ENCODE data around the gene MBOAT2. TPM values are rescaled to one million over a fixed set of nuclear protein-coding genes. Genes with fewer than 3 reads are reported as not detected.

MBOAT2 gene
- total RNA-seq, 1 experiment from 2014 or later, result 16.8 TPM

GRCh38 chr2:8802741-8803140 is 200.7 kb downstream of the MBOAT2 start:
- H3K4me1 ChIP-seq (ENCODE audit: control insufficient read depth in 1 of 2, insufficient read depth in 2 of 2, low read length in 2 of 2), result peaks cover 17 to 19% of the 10 kb centered on the region in 2 experiments; a peak in 3 of 4 replicates
- POLR2A ChIA-PET, result no interaction called here
- no peak for TF ChIP-seq CEBPB (IDR thresholded peaks at IDR 0.05; ENCODE audit: low read depth)
- no peak for TF ChIP-seq ZNF274 (IDR thresholded peaks at IDR 0.05; ENCODE audit: low read depth, low read length)
- TF ChIP-seq CBX3 (IDR thresholded peaks at IDR 0.05; ENCODE audit: low read depth), result no peak
- no peak for TF ChIP-seq ATF3 (IDR thresholded peaks at IDR 0.05)
- no peak for TF ChIP-seq ELF1 (IDR thresholded peaks at IDR 0.05; ENCODE audit: borderline replicate concordance, low read depth)
- TF ChIP-seq YY1 (IDR thresholded peaks at IDR 0.05; ENCODE audit: extremely low read depth, insufficient replicate concordance, low read depth, low read length), result no peak
- no peak for TF ChIP-seq RAD21 (IDR thresholded peaks at IDR 0.05; ENCODE audit: low read depth)
- TF ChIP-seq FOSL1 (IDR thresholded peaks at IDR 0.05; ENCODE audit: low read depth), result no peak
- no peak for TF ChIP-seq POLR2AphosphoS5 (IDR thresholded peaks at IDR 0.05; ENCODE audit: low read depth, low read length)
- TF ChIP-seq JUND (IDR thresholded peaks at IDR 0.05), result no peak
- no peak for TF ChIP-seq EZH2 (IDR thresholded peaks at IDR 0.05)
- no peak overlapping the region for H3K4me3 ChIP-seq (replicated peaks in 1 of 2; ENCODE audit: low read depth in 1 of 2, low read length in 2 of 2)
- no peak overlapping the region for H3K9ac ChIP-seq (ENCODE audit: low read length)
- H3K9me2 ChIP-seq (ENCODE audit: insufficient read depth), result no peaks in the 10 kb centered on the region
- no peak for ATAC-seq
- BruUV-seq (replicated peaks), result no TSS peak
- no peak overlapping the region for H3K4me2 ChIP-seq (ENCODE audit: low read length)
- RAD21 ChIA-PET (ENCODE audit: low non-redundant PET in 1 of 2, low total read pairs in 2 of 2, uncharacterized antibody in 2 of 2, unreplicated experiment in 2 of 2), result no interaction called here
- no peaks in the 10 kb centered on the region for H3K79me2 ChIP-seq (ENCODE audit: insufficient read depth, low read length)
- DNase-seq (ENCODE audit: low read depth, low spot score), result no peak
- no peak overlapping the region for H2AFZ ChIP-seq (ENCODE audit: low read depth, low read length, poor library complexity, severe bottlenecking)
- no peaks in the 10 kb centered on the region for H3K36me3 ChIP-seq (ENCODE audit: control insufficient read depth in 1 of 2, insufficient read depth in 2 of 2, low read length in 2 of 2)
- intact Hi-C loops (cut with micrococcal nuclease), result no loop called here
- H4K20me1 ChIP-seq (ENCODE audit: insufficient read depth), result peaks cover 4% of the 10 kb centered on the region; the same call in 1 of the 2 replicates
- H3K9me3 ChIP-seq (ENCODE audit: control insufficient read depth in 1 of 2, insufficient read depth in 1 of 2, low read depth in 1 of 2, low read length in 2 of 2), result no peaks in the 10 kb centered on the region
- H3K27me3 ChIP-seq (ENCODE audit: insufficient read depth, low read length), result no peaks in the 10 kb centered on the region
- CTCF ChIA-PET, result no interaction called here
- H3K27ac ChIP-seq (ENCODE audit: low read depth, low read length), result no peak overlapping the region

Other genes with a start within 250 kb of the MBOAT2 start
- 20.1 TPM for gene KIDINS220, start 166.1 kb downstream of the MBOAT2 start, total RNA-seq (2021; ENCODE audit: unreplicated experiment)
- gene ASAP2, start 203.1 kb upstream of the MBOAT2 start, total RNA-seq (2021; ENCODE audit: unreplicated experiment), result 16.5 TPM

All from HCT116 (cell line).